ENCODE data around the gene PRICKLE1.

The PRICKLE1 gene

GRCh38 chr12:42538203-42538602 lies 51.3 kb downstream of the PRICKLE1 start:
- DNase-seq (ENCODE audit: low spot score), result no peak
- no peak for TF ChIP-seq CTCF (conservative IDR thresholded peaks at IDR 0.05; ENCODE audit: low read depth)
- ChIA-PET POLR2A (ENCODE audit: low non-redundant PET) (no interaction called here), CTCF (interaction anchor here (0.6 to 0.7 kb wide), 2 partner anchors 9 to 369 kb away, joined by 3 to 4 read pairs; no protein-coding TSS in a partner anchor)
- H3K27ac ChIP-seq, result no peak overlapping the region

- no peak for TF ChIP-seq CTCF (conservative IDR thresholded peaks at IDR 0.05; ENCODE audit: low read depth)
- CTCF ChIA-PET, result no interaction called here
- H3K27ac ChIP-seq, result no peak overlapping the region
- POLR2A ChIA-PET (ENCODE audit: low non-redundant PET), result no interaction called here
- no peak for DNase-seq (ENCODE audit: low spot score)
Observed at GRCh38 chr12:42534184-42534838, 55.2 kb downstream of the PRICKLE1 start.

GRCh38 chr12:42530284-42530683 lies 59.3 kb downstream of the PRICKLE1 start:
- POLR2A ChIA-PET (ENCODE audit: low non-redundant PET), result no interaction called here
- no peak overlapping the region for H3K27ac ChIP-seq
- no peak for DNase-seq (ENCODE audit: low spot score)
- CTCF ChIA-PET, result interaction anchor here (0.5 kb wide), 1 partner anchor 238 kb away, joined by 3 read pairs; no protein-coding TSS in a partner anchor
- no peak for TF ChIP-seq CTCF (conservative IDR thresholded peaks at IDR 0.05; ENCODE audit: low read depth)

GRCh38 chr12:42525444-42525843 lies 64.1 kb downstream of the PRICKLE1 start:
- TF ChIP-seq CTCF (conservative IDR thresholded peaks at IDR 0.05; ENCODE audit: low read depth), result no peak
- DNase-seq (ENCODE audit: low spot score), result no peak
- H3K27ac ChIP-seq, result no peak overlapping the region
- ChIA-PET CTCF (interaction anchor here (1.2 kb wide), 1 partner anchor 44 kb away, joined by 8 read pairs; no protein-coding TSS in a partner anchor), POLR2A (ENCODE audit: low non-redundant PET) (interaction anchor here (0.5 to 0.7 kb wide), 2 partner anchors 537 to 862 kb away, joined by 3 read pairs; no protein-coding TSS in a partner anchor)

GRCh38 chr12:42524716-42525115 lies 64.8 kb downstream of the PRICKLE1 start:
- no peak for DNase-seq (ENCODE audit: low spot score)
- no peak for TF ChIP-seq CTCF (conservative IDR thresholded peaks at IDR 0.05; ENCODE audit: low read depth)
- POLR2A ChIA-PET (ENCODE audit: low non-redundant PET), result interaction anchor here (0.5 kb wide), 1 partner anchor 22 kb away, joined by 3 read pairs; no protein-coding TSS in a partner anchor
- CTCF ChIA-PET, result no interaction called here
- H3K27ac ChIP-seq, result no peak overlapping the region

- ChIA-PET CTCF (no interaction called here), POLR2A (ENCODE audit: low non-redundant PET) (no interaction called here)
- TF ChIP-seq CTCF (conservative IDR thresholded peaks at IDR 0.05; ENCODE audit: low read depth), result no peak
Observed at GRCh38 chr12:42516573-42516972, 73.0 kb downstream of the PRICKLE1 start.

More at GRCh38 chr12:42516573-42516972, 73.0 kb downstream of the PRICKLE1 start:
- no peak for DNase-seq (ENCODE audit: low spot score)
- H3K27ac ChIP-seq, result no peak overlapping the region

All from RWPE1 (cell line).